22Rv1 (cell line): ENCODE data around the gene MX2.

Source experiments
- H3K27ac ChIP-seq: fragments of 450-650 bp; 2 replicates; pipeline ENCODE4 v1.5.1; 2017
- ZFX ChIP-seq: fragments of 450-650 bp; IDR thresholded peaks from 2 replicates; pipeline ENCODE4 v1.6.1; 2017; ENCODE audit warnings: antibody characterized with exemption, borderline replicate concordance
- TF ChIP-seq, protein P1 (sequence below): fragments of 450-650 bp; IDR thresholded peaks from 2 replicates; pipeline ENCODE4 v1.5.1; 2017; ENCODE audit warnings: mild to moderate bottlenecking

The MX2 gene

DNA sequence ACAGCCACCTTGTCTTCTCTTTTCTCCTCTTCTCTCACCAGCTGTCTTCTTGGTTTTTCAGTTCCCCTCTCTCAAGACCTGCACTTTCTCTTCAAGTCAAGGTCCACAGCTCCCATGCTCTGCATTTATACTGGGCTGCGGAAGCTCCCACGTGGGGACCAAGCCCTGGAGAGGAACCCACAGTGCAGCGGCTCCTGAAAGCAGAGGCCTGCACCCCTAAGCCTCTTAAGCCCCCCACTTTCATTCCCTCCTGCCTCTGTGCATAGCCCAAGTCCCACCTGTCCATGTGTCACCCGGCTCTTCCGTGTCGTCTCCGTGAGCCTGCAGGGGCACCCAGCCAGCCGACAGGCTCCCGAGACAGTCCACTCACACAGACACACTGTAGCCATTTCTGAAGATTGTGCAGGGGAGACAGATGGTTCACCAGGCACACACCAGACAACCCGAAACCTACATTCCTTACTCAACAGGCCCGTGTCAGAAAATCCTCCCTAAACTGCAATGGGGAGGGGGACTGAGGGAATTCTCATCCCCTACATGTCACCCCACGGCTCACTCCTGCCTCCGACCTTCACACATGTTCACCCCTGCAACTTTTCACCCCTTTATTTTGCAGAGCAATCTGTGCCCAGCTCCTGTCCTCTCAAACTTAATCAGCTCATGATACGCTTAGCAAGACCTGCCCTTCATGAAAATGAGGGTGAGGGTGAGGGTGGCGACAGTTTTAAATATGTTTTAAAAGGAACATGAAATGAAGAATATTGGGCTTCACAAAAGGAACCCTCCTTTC is 6.3 kb downstream of the MX2 start:
- TF ChIP-seq, protein P1, sequence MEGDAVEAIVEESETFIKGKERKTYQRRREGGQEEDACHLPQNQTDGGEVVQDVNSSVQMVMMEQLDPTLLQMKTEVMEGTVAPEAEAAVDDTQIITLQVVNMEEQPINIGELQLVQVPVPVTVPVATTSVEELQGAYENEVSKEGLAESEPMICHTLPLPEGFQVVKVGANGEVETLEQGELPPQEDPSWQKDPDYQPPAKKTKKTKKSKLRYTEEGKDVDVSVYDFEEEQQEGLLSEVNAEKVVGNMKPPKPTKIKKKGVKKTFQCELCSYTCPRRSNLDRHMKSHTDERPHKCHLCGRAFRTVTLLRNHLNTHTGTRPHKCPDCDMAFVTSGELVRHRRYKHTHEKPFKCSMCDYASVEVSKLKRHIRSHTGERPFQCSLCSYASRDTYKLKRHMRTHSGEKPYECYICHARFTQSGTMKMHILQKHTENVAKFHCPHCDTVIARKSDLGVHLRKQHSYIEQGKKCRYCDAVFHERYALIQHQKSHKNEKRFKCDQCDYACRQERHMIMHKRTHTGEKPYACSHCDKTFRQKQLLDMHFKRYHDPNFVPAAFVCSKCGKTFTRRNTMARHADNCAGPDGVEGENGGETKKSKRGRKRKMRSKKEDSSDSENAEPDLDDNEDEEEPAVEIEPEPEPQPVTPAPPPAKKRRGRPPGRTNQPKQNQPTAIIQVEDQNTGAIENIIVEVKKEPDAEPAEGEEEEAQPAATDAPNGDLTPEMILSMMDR = no peak
- TF ChIP-seq ZFX = no peak
- H3K27ac ChIP-seq = no peak overlapping the region

DNA sequence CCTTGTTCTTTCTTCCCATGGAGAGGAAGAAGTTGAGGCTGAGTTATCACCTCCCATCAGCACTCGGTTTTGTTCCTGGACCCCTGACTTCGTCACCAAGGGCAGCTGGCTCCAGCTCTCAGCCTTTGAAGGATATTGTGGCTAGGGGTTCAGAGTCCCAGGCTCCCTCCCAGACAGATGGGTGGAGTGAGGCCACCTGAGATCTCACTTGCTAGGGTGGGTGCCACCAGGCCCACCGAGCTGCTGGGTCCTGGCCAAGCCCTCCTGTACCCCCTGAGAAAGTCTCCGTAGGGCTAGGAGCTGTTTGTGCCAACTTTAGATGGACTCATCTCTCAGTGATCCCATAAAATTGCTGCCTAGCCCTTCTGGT is 6.9 kb downstream of the MX2 start:
- H3K27ac ChIP-seq = no peak overlapping the region
- TF ChIP-seq, protein P1 = no peak
- no peak for TF ChIP-seq ZFX

DNA sequence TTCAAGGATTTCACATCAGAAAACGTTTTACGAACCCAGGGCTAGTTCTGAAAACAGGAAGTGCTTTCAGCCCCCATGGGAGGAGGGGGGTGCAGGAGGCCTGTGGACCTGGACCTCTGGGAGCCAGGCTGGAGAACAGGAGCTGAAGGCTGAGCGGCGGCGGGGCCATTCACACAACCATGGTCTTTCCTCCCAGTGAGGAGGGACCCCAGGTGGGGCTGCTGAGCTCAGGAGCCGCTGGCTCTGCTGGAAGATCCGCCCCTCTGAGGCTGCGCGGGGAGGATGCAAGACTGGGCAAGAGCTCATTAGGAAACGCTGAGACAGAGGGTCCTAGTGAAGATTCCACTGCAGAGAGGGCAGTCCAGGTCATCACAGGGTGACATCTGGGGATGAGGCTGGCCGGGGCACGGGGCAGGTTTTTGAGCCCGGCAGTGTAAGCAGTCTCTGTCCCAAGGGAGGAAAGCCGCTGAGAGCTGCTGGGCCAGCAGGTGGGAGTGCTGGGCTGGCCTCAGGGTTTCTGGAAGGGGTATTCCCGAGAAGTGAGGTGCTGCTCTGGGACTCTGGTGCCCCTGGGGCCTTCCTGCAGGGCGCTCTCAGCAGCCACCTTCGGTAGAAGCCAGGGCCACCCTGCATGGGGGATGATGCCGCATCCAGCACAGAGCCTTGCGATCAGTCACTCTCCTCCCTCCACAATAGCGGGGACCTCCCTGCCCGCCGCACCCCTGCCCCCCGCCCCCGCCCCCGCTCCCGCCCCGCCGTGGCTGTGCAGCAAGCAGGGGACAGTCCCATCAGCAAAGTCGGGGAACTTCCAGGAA is 7.5 kb downstream of the MX2 start:
- H3K27ac ChIP-seq = no peak overlapping the region
- TF ChIP-seq, protein P1 = peak; percentile 9; the same call in 1 of the 2 replicates
- TF ChIP-seq ZFX = no peak

DNA sequence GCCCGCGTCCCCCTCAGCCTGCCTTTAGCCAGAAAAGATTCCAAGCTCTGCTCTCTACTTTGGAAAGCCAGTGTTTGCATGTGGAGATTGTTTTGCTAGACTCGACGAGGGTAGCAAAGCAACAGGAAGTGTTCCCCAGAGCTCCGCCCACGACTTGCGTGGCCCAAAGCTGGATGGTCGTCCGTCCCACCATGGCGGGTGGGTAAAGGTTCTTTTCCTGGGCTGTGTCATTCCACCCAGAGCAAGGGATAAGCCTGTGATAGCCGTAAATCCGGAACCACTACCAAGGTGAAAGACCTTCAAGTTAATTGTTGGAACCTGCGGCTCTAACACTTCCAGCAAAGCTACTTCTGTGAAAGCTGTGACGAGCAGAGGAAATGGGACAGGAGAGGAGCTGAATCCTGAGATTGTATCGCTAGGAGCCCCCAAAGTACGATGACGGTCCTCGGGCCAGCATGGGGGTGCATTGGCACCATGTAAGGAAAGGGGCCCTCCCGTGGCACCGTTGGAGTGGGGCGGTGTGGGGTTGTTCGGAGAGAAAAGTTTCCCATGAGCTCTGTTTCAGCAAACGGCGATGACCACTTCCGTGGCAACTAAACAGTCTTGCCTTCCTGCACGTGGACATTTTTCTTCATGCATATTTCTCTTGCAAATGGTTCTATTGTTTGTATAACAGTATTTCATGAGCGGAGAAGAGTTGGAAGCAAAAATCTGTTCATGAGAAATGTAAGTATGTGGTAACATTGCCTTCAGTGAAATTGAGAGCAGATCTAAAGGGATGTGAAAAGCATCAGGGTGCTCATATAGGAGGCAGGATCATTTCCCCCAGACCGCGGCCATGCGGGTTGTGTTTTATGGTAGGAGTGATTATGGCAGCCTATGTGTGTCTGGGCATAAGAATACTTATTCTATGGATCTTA is 8.4 kb downstream of the MX2 start:
- no peak overlapping the region for H3K27ac ChIP-seq
- no peak for TF ChIP-seq ZFX
- TF ChIP-seq, protein P1 = no peak

DNA sequence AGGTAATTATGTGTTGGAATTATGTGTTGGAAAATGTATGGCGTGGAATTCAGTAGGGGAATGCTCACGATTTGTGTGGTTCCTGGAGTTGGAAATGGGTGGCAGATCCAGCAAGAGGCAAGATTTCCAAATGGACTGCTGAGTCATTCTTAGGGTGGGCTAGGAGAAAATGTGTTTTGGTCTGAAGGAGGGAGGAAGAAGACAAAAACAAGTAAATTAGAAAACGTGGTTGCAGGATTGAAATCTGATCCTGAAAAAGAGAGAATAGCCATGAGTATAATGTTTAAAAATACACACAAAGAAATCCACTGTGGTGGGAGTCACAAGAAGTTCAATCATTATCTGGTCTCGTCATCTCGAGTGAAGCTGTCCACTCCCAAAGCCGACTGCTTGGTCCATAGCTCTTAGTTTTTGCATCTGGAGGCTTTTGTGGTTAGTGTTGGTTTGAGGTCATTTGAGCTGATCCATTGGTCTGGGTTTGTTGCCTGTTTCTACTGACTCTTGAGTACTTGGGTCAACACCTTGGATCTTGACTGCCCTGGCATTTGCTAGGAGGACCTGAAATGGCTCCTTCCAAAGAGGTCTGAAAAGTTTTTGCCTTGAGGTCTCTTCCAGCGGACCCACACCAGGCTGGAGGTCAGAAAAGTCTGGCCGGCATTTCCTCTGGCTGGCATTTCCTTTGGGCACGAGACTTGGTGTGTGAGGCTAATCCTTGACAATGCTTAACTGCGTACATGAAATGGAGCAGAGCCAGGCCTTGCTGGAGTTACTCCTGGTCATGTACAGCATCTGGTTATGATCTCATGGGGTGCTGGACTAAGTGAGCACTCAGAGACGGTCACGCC is 9.2 kb downstream of the MX2 start:
- TF ChIP-seq ZFX = no peak
- TF ChIP-seq, protein P1 = no peak
- no peak overlapping the region for H3K27ac ChIP-seq

DNA sequence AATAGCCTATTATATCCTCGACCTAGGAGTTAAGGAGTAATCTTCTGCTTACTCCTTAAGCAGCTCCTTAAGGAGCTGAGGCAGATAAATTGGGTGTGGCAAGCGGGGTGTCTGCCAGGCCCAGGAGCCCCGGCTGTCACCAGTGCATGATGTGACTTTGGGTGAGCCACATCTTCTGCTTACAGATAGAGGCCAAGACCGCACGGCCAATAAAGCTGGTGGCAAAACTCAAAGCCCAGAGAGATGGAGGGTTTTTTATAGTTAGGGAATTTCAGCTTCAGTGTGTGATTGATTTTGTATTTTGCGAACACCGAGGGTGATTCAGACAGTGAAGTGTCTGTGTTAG is 9.8 kb downstream of the MX2 start:
- H3K27ac ChIP-seq = no peak overlapping the region
- TF ChIP-seq ZFX = no peak
- TF ChIP-seq, protein P1 = no peak
